Activated naive CD4-positive, alpha-beta T cell treated with anti-CD3 and anti-CD28 coated beads for 36 hours (primary cell): Measurements from ENCODE around the gene KIF20B. TPM values are rescaled to one million over a fixed set of nuclear protein-coding genes. Genes with fewer than 3 reads are reported as not detected.
"Not testable (repeated sequence)": the region's sequence is repeated elsewhere in the genome, so short reads cannot be mapped to it uniquely, and the experiment has no call there.

Source experiments
- CTCF ChIA-PET: fragments of 350-600 bp; sonication (Branson Sonifier 250); formaldehyde crosslinking; loops from one replicate; lab custom pipeline; 2021; ENCODE audit warnings: antibody characterized with exemption; lab: Charles Lee
- DNase-seq: peaks from one replicate; pipeline ENCODE4 v3.0.0-alpha.2; 2020
- H3K27ac Mint-ChIP-seq: one replicate; pipeline ENCODE4 v1.8.0; 2021; ENCODE audit warnings: mild to moderate bottlenecking, mixed read lengths
- H3K27me3 Mint-ChIP-seq: one replicate; pipeline ENCODE4 v1.8.0; 2021; ENCODE audit warnings: low read depth, mixed read lengths
- H3K36me3 Mint-ChIP-seq: one replicate; pipeline ENCODE4 v1.8.0; 2021; ENCODE audit warnings: low read depth, mixed read lengths
- H3K4me1 Mint-ChIP-seq: one replicate; pipeline ENCODE4 v1.8.0; 2021; ENCODE audit warnings: low read depth, mixed read lengths
- H3K4me3 Mint-ChIP-seq: one replicate; pipeline ENCODE4 v1.8.0; 2021; ENCODE audit warnings: mild to moderate bottlenecking, moderate library complexity, mixed read lengths
- H3K9me3 Mint-ChIP-seq: one replicate; pipeline ENCODE4 v1.8.0; 2021; ENCODE audit warnings: mixed read lengths
- intact Hi-C: fragments of 100-400 bp; cut with micrococcal nuclease; formaldehyde crosslinking; loops from one replicate; pipeline ENCODE4 v1.15.1; 2023
- total RNA-seq, 2 experiments: library from RNA; stranded (reverse); gene quantifications; one replicate each; pipeline ENCODE4 v1.2.3, GENCODE V29; 2021

The KIF20B gene
- total RNA-seq, 2 experiments from 2014 or later, result 67.2 to 70.3 TPM

GRCh38 chr10:89819008-89819407 is 117.6 kb downstream of the KIF20B start:
- intact Hi-C loops, H3K27me3 Mint-ChIP-seq, DNase-seq, H3K27ac Mint-ChIP-seq, H3K4me3 Mint-ChIP-seq, H3K9me3 Mint-ChIP-seq, H3K36me3 Mint-ChIP-seq, H3K4me1 Mint-ChIP-seq, CTCF ChIA-PET: not testable (repeated sequence)

Other genes starting within 250 kb of the KIF20B start
- not detected for gene SLC16A12, start 166.0 kb upstream of the KIF20B start, total RNA-seq
- 1 to 10 TPM; 1.6 to 2.2 TPM for gene PANK1, start 56.3 kb upstream of the KIF20B start, total RNA-seq